HUES6 (cell line): ENCODE data around the gene AXIN2.

ENCODE experiments used
- H3K27ac ChIP-seq: 2 replicates; pipeline ENCODE4 v1.7.0; 2013; ENCODE audit warnings: low read depth, mild to moderate bottlenecking, low read length, inconsistent platforms
- H3K27me3 ChIP-seq: 2 replicates; pipeline ENCODE4 v1.6.1; 2013; ENCODE audit warnings: low read length; ENCODE audit not compliant: control insufficient read depth, insufficient read depth
- H3K36me3 ChIP-seq: 2 replicates; pipeline ENCODE4 v1.6.1; 2013; ENCODE audit warnings: low read length; ENCODE audit not compliant: control insufficient read depth, insufficient read depth
- H3K4me1 ChIP-seq: 2 replicates; pipeline ENCODE4 v1.6.1; 2013; ENCODE audit warnings: low read length; ENCODE audit not compliant: control insufficient read depth, insufficient read depth
- H3K4me3 ChIP-seq: 2 replicates; pipeline ENCODE4 v1.5.1; 2013; ENCODE audit warnings: low read depth, low read length
- H3K9ac ChIP-seq: one replicate; pipeline ENCODE4 v1.6.1; 2013; ENCODE audit warnings: mild to moderate bottlenecking, low read length
- H3K9me3 ChIP-seq: 2 replicates; pipeline ENCODE4 v1.6.1; 2013; ENCODE audit warnings: low read depth, low read length; ENCODE audit not compliant: control insufficient read depth, insufficient read depth

Gene AXIN2

GRCh38 chr17:65533852-65534457 is 27.5 kb downstream of the AXIN2 start:
- Histone ChIP-seq H3K4me1 (peaks cover 40% of the 10 kb centered on the region), H3K9ac (no peak overlapping the region), H3K4me3 (no peak overlapping the region), H3K36me3 (peaks cover 96% of the 10 kb centered on the region), H3K27me3 (no peaks in the 10 kb centered on the region), H3K9me3 (no peaks in the 10 kb centered on the region), H3K27ac (no peak overlapping the region)

- Histone ChIP-seq H3K9ac (no peak overlapping the region), H3K36me3 (peaks cover 97% of the 10 kb centered on the region), H3K4me1 (peaks cover 40% of the 10 kb centered on the region), H3K27me3 (no peaks in the 10 kb centered on the region), H3K27ac (no peak overlapping the region), H3K9me3 (no peaks in the 10 kb centered on the region), H3K4me3 (no peak overlapping the region)
These were observed 28.2 kb downstream of the AXIN2 start for GRCh38 chr17:65533056-65533745.

GRCh38 chr17:65532101-65532890 is 29.2 kb downstream of the AXIN2 start:
- H3K27ac ChIP-seq: peak overlapping the region; percentile 10; the same call in 1 of the 2 replicates
- H3K36me3 ChIP-seq: peaks cover 93% of the 10 kb centered on the region
- H3K4me1 ChIP-seq: peaks cover 40% of the 10 kb centered on the region
- no peaks in the 10 kb centered on the region for H3K9me3 ChIP-seq
- no peak overlapping the region for H3K4me3 ChIP-seq
- H3K27me3 ChIP-seq: no peaks in the 10 kb centered on the region
- no peak overlapping the region for H3K9ac ChIP-seq

- Histone ChIP-seq H3K9me3 (no peaks in the 10 kb centered on the region), H3K27ac (peak overlapping the region; percentile 10; the same call in 1 of the 2 replicates), H3K36me3 (peaks cover 85% of the 10 kb centered on the region), H3K4me1 (peaks cover 40% of the 10 kb centered on the region), H3K4me3 (peak overlapping the region; percentile 13; the same call in 1 of the 2 replicates), H3K27me3 (no peaks in the 10 kb centered on the region), H3K9ac (peak overlapping the region; percentile 40)
These were observed 30.0 kb downstream of the AXIN2 start for GRCh38 chr17:65531256-65532100.

- H3K36me3 ChIP-seq: peaks cover 77% of the 10 kb centered on the region
- H3K27ac ChIP-seq: no peak overlapping the region
- H3K27me3 ChIP-seq: no peaks in the 10 kb centered on the region
- no peaks in the 10 kb centered on the region for H3K9me3 ChIP-seq
- H3K4me3 ChIP-seq: peak overlapping the region; percentile 13; the same call in 1 of the 2 replicates
- no peak overlapping the region for H3K9ac ChIP-seq
- peaks cover 40% of the 10 kb centered on the region for H3K4me1 ChIP-seq
These were observed 30.8 kb downstream of the AXIN2 start for GRCh38 chr17:65530523-65531255.

GRCh38 chr17:65529761-65530522 is 31.5 kb downstream of the AXIN2 start:
- Histone ChIP-seq H3K27ac (no peak overlapping the region), H3K4me3 (no peak overlapping the region), H3K4me1 (peaks cover 40% of the 10 kb centered on the region), H3K9me3 (no peaks in the 10 kb centered on the region), H3K36me3 (peaks cover 70% of the 10 kb centered on the region), H3K9ac (no peak overlapping the region), H3K27me3 (no peaks in the 10 kb centered on the region)

- no peak overlapping the region; the same call in 1 of the 2 replicates for H3K27ac ChIP-seq
- no peak overlapping the region for H3K9ac ChIP-seq
- H3K36me3 ChIP-seq: peaks cover 62% of the 10 kb centered on the region
- H3K4me3 ChIP-seq: no peak overlapping the region
- H3K27me3 ChIP-seq: no peaks in the 10 kb centered on the region
- H3K4me1 ChIP-seq: peaks cover 39% of the 10 kb centered on the region
- no peaks in the 10 kb centered on the region for H3K9me3 ChIP-seq
These were observed 32.3 kb downstream of the AXIN2 start for GRCh38 chr17:65529040-65529633.

- Histone ChIP-seq H3K9me3 (no peaks in the 10 kb centered on the region), H3K9ac (no peak overlapping the region), H3K4me1 (peaks cover 37% of the 10 kb centered on the region), H3K4me3 (no peak overlapping the region), H3K27me3 (no peaks in the 10 kb centered on the region), H3K36me3 (peaks cover 52% of the 10 kb centered on the region), H3K27ac (no peak overlapping the region)
These were observed 33.4 kb downstream of the AXIN2 start for GRCh38 chr17:65527857-65528591.

GRCh38 chr17:65527381-65527780 is 34.1 kb downstream of the AXIN2 start:
- Histone ChIP-seq H3K9ac (no peak overlapping the region), H3K36me3 (peaks cover 45% of the 10 kb centered on the region), H3K4me1 (peaks cover 37% of the 10 kb centered on the region), H3K4me3 (no peak overlapping the region), H3K27ac (no peak overlapping the region), H3K27me3 (no peaks in the 10 kb centered on the region), H3K9me3 (no peaks in the 10 kb centered on the region)
